ENCODE results near the gene TRAM2. TPM values are rescaled to one million over a fixed set of nuclear protein-coding genes. Genes with fewer than 3 reads are reported as not detected.

TRAM2 gene
- total RNA-seq, 1 donor from 2014 or later = 9.9 TPM

DNA sequence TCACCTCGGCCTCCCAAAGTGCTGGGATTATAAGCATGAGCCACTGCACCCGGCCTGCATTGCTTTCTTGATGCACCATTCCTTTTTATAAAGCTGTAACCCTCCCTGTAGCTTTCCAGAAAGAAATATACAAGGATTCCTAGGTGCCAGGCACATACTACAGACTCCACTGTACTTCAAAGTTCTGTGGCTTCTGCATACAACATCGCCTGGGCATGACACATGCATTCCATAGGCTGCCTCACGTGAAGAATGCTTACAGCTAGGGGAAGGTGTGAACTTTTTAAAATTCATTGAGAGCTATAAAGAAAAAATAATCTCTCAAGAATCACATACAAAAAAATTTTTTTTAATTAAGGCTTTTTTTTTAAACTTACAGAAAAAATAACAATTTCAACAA lies 50.2 kb downstream of the TRAM2 start:
- Mint-ChIP-seq H3K4me1 (peaks cover 5% of the 10 kb centered on the region), H3K9me3 (no peaks in the 10 kb centered on the region), H3K27me3 (no peaks in the 10 kb centered on the region), H3K36me3 (ENCODE audit: low read depth) (peaks cover 5% of the 10 kb centered on the region), H3K27ac (no peak overlapping the region), H3K4me3 (no peak overlapping the region)
- ATAC-seq (ENCODE audit: low read depth) (no peak), DNase-seq (no peak)
- POLR2A ChIA-PET = no interaction called here
- CTCF ChIA-PET = no interaction called here
- intact Hi-C loops (cut with micrococcal nuclease) = no loop called here
- TF ChIP-seq, protein P1, sequence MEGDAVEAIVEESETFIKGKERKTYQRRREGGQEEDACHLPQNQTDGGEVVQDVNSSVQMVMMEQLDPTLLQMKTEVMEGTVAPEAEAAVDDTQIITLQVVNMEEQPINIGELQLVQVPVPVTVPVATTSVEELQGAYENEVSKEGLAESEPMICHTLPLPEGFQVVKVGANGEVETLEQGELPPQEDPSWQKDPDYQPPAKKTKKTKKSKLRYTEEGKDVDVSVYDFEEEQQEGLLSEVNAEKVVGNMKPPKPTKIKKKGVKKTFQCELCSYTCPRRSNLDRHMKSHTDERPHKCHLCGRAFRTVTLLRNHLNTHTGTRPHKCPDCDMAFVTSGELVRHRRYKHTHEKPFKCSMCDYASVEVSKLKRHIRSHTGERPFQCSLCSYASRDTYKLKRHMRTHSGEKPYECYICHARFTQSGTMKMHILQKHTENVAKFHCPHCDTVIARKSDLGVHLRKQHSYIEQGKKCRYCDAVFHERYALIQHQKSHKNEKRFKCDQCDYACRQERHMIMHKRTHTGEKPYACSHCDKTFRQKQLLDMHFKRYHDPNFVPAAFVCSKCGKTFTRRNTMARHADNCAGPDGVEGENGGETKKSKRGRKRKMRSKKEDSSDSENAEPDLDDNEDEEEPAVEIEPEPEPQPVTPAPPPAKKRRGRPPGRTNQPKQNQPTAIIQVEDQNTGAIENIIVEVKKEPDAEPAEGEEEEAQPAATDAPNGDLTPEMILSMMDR (IDR thresholded peaks at IDR 0.05) = no peak

DNA sequence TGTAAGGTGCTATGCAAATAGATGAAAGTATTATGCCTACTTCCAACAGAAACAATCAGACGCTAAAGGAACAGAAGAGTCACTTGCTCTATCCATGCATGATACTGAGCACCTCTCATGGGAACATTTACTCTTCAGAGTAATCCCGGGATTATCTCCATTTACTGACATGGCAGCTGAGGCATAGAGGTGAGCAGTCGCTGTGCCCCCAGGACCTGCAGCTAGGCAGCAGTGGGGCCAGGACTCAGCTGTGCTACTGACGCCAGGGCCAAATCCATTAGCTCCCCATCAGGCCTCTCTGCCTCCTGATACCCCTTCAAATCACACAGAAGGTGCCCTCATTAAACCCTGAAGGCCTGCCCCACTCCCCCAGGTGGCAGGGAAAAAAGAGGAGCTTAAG lies 51.9 kb downstream of the TRAM2 start:
- TF ChIP-seq, protein P1 (IDR thresholded peaks at IDR 0.05) = no peak
- intact Hi-C loops (cut with micrococcal nuclease) = no loop called here
- Mint-ChIP-seq H3K27ac (no peak overlapping the region), H3K36me3 (ENCODE audit: low read depth) (peaks cover 5% of the 10 kb centered on the region), H3K9me3 (no peaks in the 10 kb centered on the region), H3K4me1 (peaks cover 5% of the 10 kb centered on the region), H3K27me3 (no peaks in the 10 kb centered on the region), H3K4me3 (no peak overlapping the region)
- CTCF ChIA-PET = no interaction called here
- POLR2A ChIA-PET = no interaction called here
- DNase-seq (no peak), ATAC-seq (ENCODE audit: low read depth) (no peak)

DNA sequence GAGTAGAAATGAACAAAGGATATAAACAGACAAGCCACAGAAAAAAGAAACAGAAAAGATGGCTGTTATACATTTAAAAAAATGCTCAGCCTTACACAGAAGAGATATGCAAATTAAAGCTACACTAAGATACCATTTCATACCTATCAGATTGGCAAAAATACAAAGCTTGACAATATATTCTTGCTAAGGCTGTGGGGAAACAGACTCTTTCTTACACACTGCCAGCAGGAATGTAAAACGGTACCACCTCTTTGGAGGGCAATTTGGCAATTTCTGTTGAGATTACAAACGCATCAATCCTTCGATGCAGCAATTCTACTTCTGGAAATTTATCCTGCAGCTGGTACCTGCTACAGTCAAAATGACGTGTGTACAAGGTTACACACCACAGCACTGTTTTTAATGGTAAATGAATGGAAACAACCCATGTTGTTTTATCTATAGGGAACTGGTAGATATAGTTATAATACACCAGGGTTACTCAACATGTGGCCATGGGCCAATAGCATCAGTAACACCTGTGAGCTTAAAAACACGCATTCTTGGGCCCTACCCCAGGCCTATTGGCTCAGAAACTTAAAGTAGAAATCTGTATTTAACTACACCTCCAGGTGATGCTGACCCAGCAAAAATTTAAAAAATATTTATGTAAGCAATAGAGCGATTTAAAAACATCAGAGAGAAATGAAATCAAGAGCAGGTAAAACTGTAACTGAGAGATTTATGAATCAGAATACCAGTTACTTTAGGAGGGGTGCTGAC lies 53.3 kb downstream of the TRAM2 start:
- Mint-ChIP-seq H3K4me1 (peaks cover 2% of the 10 kb centered on the region), H3K36me3 (ENCODE audit: low read depth) (peaks cover 14% of the 10 kb centered on the region), H3K27ac (no peak overlapping the region), H3K4me3 (no peak overlapping the region), H3K27me3 (no peaks in the 10 kb centered on the region), H3K9me3 (no peaks in the 10 kb centered on the region)
- ATAC-seq (ENCODE audit: low read depth) (no peak), DNase-seq (no peak)
- ChIA-PET POLR2A (no interaction called here), CTCF (interaction anchor here (0.8 to 1.5 kb wide), 2 partner anchors 129 to 474 kb away, joined by 3 read pairs; no protein-coding TSS in a partner anchor)
- TF ChIP-seq, protein P1 (IDR thresholded peaks at IDR 0.05) = no peak
- intact Hi-C loops (cut with micrococcal nuclease) = no loop called here

DNA sequence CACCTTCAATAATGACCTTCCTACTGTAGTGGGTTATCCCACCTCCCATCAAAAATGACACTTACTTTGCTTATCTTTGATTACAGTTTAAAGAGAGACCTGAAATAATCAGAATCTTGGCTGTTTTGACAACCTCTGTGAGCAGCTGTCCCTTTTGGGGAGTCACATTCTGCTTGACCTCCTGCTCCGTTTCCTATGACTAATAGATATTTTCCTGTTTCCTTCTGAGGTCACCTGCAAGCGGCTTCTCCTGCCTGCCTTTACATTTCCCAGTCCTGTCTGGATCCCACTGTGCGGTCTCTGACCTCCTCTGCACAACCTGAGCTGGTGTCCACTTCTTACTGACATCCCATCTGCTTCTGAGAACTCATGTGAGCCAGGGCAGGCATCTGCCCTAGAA lies 54.2 kb downstream of the TRAM2 start:
- ChIA-PET POLR2A (no interaction called here), CTCF (no interaction called here)
- no peaks in the 10 kb centered on the region for H3K9me3 Mint-ChIP-seq
- H3K4me3 Mint-ChIP-seq = no peak overlapping the region
- TF ChIP-seq, protein P1 (IDR thresholded peaks at IDR 0.05) = no peak
- DNase-seq = no peak
- intact Hi-C loops (cut with micrococcal nuclease) = no loop called here
- H3K27ac Mint-ChIP-seq = no peak overlapping the region
- H3K4me1 Mint-ChIP-seq = peaks cover 4% of the 10 kb centered on the region
- peaks cover 21% of the 10 kb centered on the region for H3K36me3 Mint-ChIP-seq (ENCODE audit: low read depth)
- no peak for ATAC-seq (ENCODE audit: low read depth)
- H3K27me3 Mint-ChIP-seq = no peaks in the 10 kb centered on the region

DNA sequence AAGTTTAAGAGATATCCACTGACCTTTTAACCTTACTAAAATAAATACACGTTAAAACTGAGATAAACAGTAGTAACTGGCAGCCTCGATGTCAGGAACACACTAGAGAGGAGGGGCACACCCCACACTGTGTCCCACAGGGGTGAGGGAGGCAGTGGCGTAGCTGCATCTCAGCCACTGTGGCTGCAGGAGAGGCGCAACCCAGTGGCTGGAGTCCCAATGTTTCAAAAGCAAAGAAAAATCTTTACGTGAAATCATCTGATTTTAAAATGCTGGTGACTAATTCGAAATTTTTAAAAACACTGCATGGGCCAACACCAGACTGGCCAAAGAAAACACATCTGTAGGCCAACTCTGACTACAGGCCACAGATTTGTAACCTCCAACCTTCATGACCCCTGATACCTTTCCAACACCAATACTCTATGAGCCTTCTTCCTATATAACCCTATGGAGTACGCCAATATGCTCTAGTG lies 54.7 kb downstream of the TRAM2 start:
- intact Hi-C loops (cut with micrococcal nuclease) = no loop called here
- TF ChIP-seq, protein P1 (IDR thresholded peaks at IDR 0.05) = no peak
- H3K4me1 Mint-ChIP-seq = peaks cover 4% of the 10 kb centered on the region
- ChIA-PET POLR2A (no interaction called here), CTCF (no interaction called here)
- H3K9me3 Mint-ChIP-seq = no peaks in the 10 kb centered on the region
- no peaks in the 10 kb centered on the region for H3K27me3 Mint-ChIP-seq
- no peak overlapping the region for H3K27ac Mint-ChIP-seq
- H3K4me3 Mint-ChIP-seq = no peak overlapping the region
- DNase-seq = no peak
- H3K36me3 Mint-ChIP-seq (ENCODE audit: low read depth) = peaks cover 21% of the 10 kb centered on the region
- ATAC-seq (ENCODE audit: low read depth) = no peak
